T47D (cell line): Measurements from ENCODE around the gene MTNR1A.

Source experiments
- DNase-seq, 2 experiments: peaks; one replicate each; pipeline versions ENCODE4 v3.0.0 to v3.0.0-alpha.2; 2011 to 2012; ENCODE audit warnings: low read depth in 1 of 2, low spot score in 1 of 2
- JUND ChIP-seq: IDR thresholded peaks from 2 replicates; pipeline ENCODE4 v1.6.1; 2012; ENCODE audit warnings: low read depth
- in situ Hi-C: cut with HindIII; loops from 2 replicates; pipeline ENCODE4 v1.10.0; 2016; ENCODE audit warnings: low sequenced_read_pairs, low pct_unique_long_range_greater_than_20kb

MTNR1A gene

GRCh38 chr4:186587416-186588018 is 32.1 kb upstream of the MTNR1A start:
- in situ Hi-C loops = no loop called here
- TF ChIP-seq JUND = no peak
- peak in 1 of 2 experiments; percentile 56 for DNase-seq

- in situ Hi-C loops = no loop called here
- TF ChIP-seq JUND = no peak
Measured at GRCh38 chr4:186586205-186586604, 30.8 kb upstream of the MTNR1A start.

DNA sequence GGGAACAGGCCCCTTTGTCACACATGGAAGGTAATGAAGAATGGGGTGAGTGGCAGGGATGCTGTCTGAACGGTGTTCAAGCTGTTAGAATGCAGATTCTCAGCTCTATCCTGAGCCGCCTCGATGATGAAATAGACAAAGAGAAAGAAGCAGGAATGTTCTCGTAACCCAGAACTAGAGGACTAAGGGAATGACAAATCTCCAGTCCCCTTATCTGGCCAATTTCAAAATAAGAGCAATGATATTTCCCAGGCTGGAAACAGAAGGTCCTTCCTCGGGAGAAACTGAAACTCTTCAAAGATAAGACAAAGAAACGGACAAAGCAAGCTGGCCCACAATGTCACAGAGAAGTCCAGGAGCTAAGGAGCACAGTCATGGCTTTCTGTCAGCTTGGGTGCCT is 29.5 kb upstream of the MTNR1A start:
- in situ Hi-C loops = no loop called here
- no peak for DNase-seq
- TF ChIP-seq JUND = no peak

More at GRCh38 chr4:186586205-186586604, 30.8 kb upstream of the MTNR1A start:
- no peak for DNase-seq

GRCh38 chr4:186581421-186581820 is 26.1 kb upstream of the MTNR1A start:
- TF ChIP-seq JUND = no peak
- in situ Hi-C loops = no loop called here
- no peak for DNase-seq

- TF ChIP-seq JUND = no peak
- no peak for DNase-seq
- in situ Hi-C loops = no loop called here
Measured at GRCh38 chr4:186580669-186581068, 25.3 kb upstream of the MTNR1A start.

DNA sequence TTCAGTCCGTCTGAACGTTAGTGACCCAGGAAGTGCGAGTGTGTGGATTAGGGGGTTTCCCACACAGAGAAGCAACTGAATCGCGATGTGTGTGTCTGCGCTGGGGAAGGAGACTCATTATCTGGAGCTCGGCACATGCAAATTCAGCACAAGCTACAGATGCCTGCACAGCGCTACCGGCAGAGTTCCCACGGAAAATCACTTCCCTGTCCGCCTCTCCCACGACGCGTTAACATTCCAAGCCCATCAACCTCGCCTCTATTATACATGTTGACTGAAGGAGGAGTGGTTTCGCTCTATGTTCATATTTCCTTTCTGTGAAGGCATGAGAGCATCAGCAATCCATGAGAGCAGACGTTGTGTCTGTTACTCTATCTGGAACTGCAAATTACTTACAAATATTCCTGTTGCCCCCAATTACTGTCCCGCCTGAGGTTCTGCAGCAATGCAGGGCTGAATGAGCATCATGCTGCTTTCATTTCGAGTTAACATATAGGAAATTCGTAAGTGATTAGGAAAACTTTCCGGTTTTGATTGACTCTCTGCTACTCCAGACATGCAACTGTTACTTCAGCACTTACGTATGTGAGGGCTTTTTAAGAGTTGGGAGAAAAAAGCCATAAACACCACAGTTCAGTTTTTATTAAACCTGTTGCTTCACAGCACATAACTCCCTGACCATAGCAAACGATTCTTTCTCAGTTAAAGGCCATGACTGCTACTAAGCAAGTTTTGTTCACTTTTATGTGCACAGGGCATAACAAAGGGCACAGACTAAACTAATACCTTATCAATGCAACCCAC is 15.0 kb upstream of the MTNR1A start:
- in situ Hi-C loops = no loop called here
- DNase-seq = peak in 1 of 2 experiments; percentile 44
- TF ChIP-seq JUND = no peak

GRCh38 chr4:186569533-186570192 is 14.3 kb upstream of the MTNR1A start:
- in situ Hi-C loops = no loop called here
- no peak for TF ChIP-seq JUND
- DNase-seq = no peak

GRCh38 chr4:186566068-186566467 is 10.7 kb upstream of the MTNR1A start:
- DNase-seq = no peak
- in situ Hi-C loops = no loop called here
- TF ChIP-seq JUND = no peak

DNA sequence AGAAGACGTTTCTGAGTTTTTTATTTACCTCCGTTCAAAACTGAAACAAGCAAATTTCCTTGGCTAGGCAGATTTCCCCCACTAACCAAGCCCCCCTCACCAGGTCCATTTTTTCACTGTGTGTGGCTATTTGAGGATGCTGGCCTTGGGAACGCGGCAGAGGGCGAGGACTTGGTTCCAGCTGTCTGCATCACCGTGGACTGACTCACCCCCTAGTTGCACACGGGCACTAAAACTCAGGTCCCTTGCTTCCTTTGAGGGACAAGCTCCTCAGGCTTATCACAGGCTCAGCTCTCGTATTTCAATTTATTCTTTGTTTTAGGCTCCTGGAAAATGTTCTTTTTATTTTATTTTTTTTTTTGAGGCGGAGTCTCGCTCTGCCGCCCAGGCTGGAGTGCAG is 8.4 kb upstream of the MTNR1A start:
- no peak for DNase-seq
- TF ChIP-seq JUND = no peak
- in situ Hi-C loops = no loop called here

GRCh38 chr4:186561748-186562147 is 6.4 kb upstream of the MTNR1A start:
- DNase-seq = no peak
- in situ Hi-C loops = no loop called here
- TF ChIP-seq JUND = no peak

GRCh38 chr4:186560647-186561046 is 5.3 kb upstream of the MTNR1A start:
- no peak for TF ChIP-seq JUND

DNA sequence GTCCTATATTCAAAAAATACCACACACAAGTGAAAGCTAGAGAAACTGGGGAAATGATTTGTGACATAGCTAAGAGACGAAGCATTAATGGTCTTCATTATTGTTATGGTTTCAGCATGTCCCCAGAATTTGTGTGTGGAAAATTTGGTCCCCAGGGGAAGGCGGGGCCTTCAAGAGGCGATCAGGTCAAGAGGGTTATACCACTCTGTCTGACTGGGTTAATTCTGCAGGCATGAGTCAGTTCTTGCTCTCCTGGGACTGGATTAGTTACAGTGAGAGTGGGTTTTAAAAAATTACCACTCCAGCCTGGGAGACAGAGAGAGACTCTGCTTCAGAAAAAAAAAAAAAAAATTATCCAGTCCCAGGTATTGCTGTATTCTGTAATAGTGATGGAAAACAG is 2.1 kb upstream of the MTNR1A start:
- no peak for DNase-seq
- in situ Hi-C loops = no loop called here
- no peak for TF ChIP-seq JUND

More at GRCh38 chr4:186560647-186561046, 5.3 kb upstream of the MTNR1A start:
- in situ Hi-C loops = no loop called here
- no peak for DNase-seq

GRCh38 chr4:186557061-186557460 is 1.7 kb upstream of the MTNR1A start:
- DNase-seq = no peak
- in situ Hi-C loops = no loop called here
- no peak for TF ChIP-seq JUND
